ENCODE measurements around the gene KLRC4. TPM values are rescaled to one million over a fixed set of nuclear protein-coding genes. Genes with fewer than 3 reads are reported as not detected.

The KLRC4 gene
- polyA plus RNA-seq, 3 donors: not detected

- Mint-ChIP-seq H3K9me3 (peaks cover 4 to 15% (median 8%) of the 10 kb centered on the region in 7 donors), H3K4me1 (peaks cover 8% of the 10 kb centered on the region), H3K4me3 (no peak overlapping the region), H3K27ac (no peak overlapping the region), H3K36me3 (no peaks in the 10 kb centered on the region), H3K27me3 (ENCODE audit: low read depth in 3 of 3) (no peaks in the 10 kb centered on the region)
- Histone ChIP-seq H3K4me1 (ENCODE audit: control insufficient read depth in 1 of 2, insufficient read depth in 2 of 2, low read length in 2 of 2) (peaks cover 24 to 29% of the 10 kb centered on the region in 2 donors), H3K36me3 (replicated peaks in 1 of 2; ENCODE audit: control insufficient read depth in 1 of 2, insufficient read depth in 2 of 2, low read length in 2 of 2) (no peaks in the 10 kb centered on the region), H3K9me3 (replicated peaks in 1 of 2; ENCODE audit: control insufficient read depth in 1 of 2, insufficient read depth in 1 of 2, low read length in 2 of 2) (peaks cover 0 to 9% of the 10 kb centered on the region in 2 donors), H3K79me2 (ENCODE audit: insufficient read depth, low read length) (no peaks in the 10 kb centered on the region), H4K20me1 (ENCODE audit: insufficient read depth, low read length) (no peaks in the 10 kb centered on the region), H3K4me2 (replicated peaks; ENCODE audit: extremely low read depth, low read length, poor library complexity, severe bottlenecking) (peak overlapping the region; percentile 75), H3K27me3 (ENCODE audit: control insufficient read depth in 2 of 2, insufficient read depth in 2 of 2, low read length in 2 of 2) (no peaks in the 10 kb centered on the region), H3K9ac (ENCODE audit: insufficient read depth, low read length, poor library complexity, severe bottlenecking) (no peak overlapping the region), H3K4me3 (replicated peaks in 1 of 3; ENCODE audit: low read depth in 2 of 3, low read length in 3 of 3) (peak overlapping the region in 1 of 3 experiments; percentile 91), H2AFZ (ENCODE audit: insufficient read depth, low read depth, low read length, poor library complexity, severe bottlenecking) (peak overlapping the region; percentile 96), H3K27ac (ENCODE audit: low read depth in 1 of 2, low read length in 2 of 2) (peak overlapping the region in 1 of 2 donors; percentile 97)
- intact Hi-C loops (cut with micrococcal nuclease): loop anchor here in 1 of 2 donors (5.0 kb wide), 1 partner anchor 44 kb away; the partner anchor contains the start of gene KLRC4
- 100% methylated on average over 3 of the region's 5 CpGs for WGBS (ENCODE audit: insufficient coverage)
- no peak for TF ChIP-seq CTCF (IDR thresholded peaks at IDR 0.05)
- no peak for DNase-seq
Observed at GRCh38 chr12:10363658-10363913, 46.0 kb downstream of the KLRC4 start.

GRCh38 chr12:10362828-10363657 is 46.5 kb downstream of the KLRC4 start:
- H3K27me3 ChIP-seq (ENCODE audit: control insufficient read depth in 2 of 2, insufficient read depth in 2 of 2, low read length in 2 of 2): no peaks in the 10 kb centered on the region
- no peak overlapping the region for H3K9ac ChIP-seq (ENCODE audit: insufficient read depth, low read length, poor library complexity, severe bottlenecking)
- no peak overlapping the region for H3K4me3 Mint-ChIP-seq
- no peak overlapping the region for H3K4me2 ChIP-seq (replicated peaks; ENCODE audit: extremely low read depth, low read length, poor library complexity, severe bottlenecking)
- intact Hi-C loops (cut with micrococcal nuclease): loop anchor here in 1 of 2 donors (5.0 kb wide), 1 partner anchor 44 kb away; the partner anchor contains the start of gene KLRC4
- H3K27ac ChIP-seq (ENCODE audit: low read depth in 1 of 2, low read length in 2 of 2): no peak overlapping the region
- WGBS (ENCODE audit: insufficient coverage): 50% methylated on average over 2 of the region's 9 CpGs
- H3K4me1 ChIP-seq (ENCODE audit: control insufficient read depth in 1 of 2, insufficient read depth in 2 of 2, low read length in 2 of 2): peaks cover 24 to 29% of the 10 kb centered on the region in 2 donors
- DNase-seq: no peak
- no peaks in the 10 kb centered on the region for H3K36me3 Mint-ChIP-seq
- H2AFZ ChIP-seq (ENCODE audit: insufficient read depth, low read depth, low read length, poor library complexity, severe bottlenecking): peak overlapping the region; percentile 96
- no peaks in the 10 kb centered on the region for H3K36me3 ChIP-seq (replicated peaks in 1 of 2; ENCODE audit: control insufficient read depth in 1 of 2, insufficient read depth in 2 of 2, low read length in 2 of 2)
- no peaks in the 10 kb centered on the region for H3K79me2 ChIP-seq (ENCODE audit: insufficient read depth, low read length)
- peaks cover 1 to 13% (median 6%) of the 10 kb centered on the region in 7 donors for H3K9me3 Mint-ChIP-seq
- peaks cover 0 to 2% (median 0%) of the 10 kb centered on the region in 3 donors for H3K27me3 Mint-ChIP-seq (ENCODE audit: low read depth in 3 of 3)
- H3K9me3 ChIP-seq (replicated peaks in 1 of 2; ENCODE audit: control insufficient read depth in 1 of 2, insufficient read depth in 1 of 2, low read length in 2 of 2): peaks cover under 1 to 6% of the 10 kb centered on the region in 2 donors
- H4K20me1 ChIP-seq (ENCODE audit: insufficient read depth, low read length): no peaks in the 10 kb centered on the region
- H3K4me1 Mint-ChIP-seq: peaks cover 3% of the 10 kb centered on the region
- no peak for TF ChIP-seq CTCF (IDR thresholded peaks at IDR 0.05)
- peak overlapping the region in 1 of 7 donors; percentile 6 for H3K27ac Mint-ChIP-seq
- no peak overlapping the region for H3K4me3 ChIP-seq (replicated peaks in 1 of 3; ENCODE audit: low read depth in 2 of 3, low read length in 3 of 3)
